ENCODE results near the gene RPS8.

DNA sequence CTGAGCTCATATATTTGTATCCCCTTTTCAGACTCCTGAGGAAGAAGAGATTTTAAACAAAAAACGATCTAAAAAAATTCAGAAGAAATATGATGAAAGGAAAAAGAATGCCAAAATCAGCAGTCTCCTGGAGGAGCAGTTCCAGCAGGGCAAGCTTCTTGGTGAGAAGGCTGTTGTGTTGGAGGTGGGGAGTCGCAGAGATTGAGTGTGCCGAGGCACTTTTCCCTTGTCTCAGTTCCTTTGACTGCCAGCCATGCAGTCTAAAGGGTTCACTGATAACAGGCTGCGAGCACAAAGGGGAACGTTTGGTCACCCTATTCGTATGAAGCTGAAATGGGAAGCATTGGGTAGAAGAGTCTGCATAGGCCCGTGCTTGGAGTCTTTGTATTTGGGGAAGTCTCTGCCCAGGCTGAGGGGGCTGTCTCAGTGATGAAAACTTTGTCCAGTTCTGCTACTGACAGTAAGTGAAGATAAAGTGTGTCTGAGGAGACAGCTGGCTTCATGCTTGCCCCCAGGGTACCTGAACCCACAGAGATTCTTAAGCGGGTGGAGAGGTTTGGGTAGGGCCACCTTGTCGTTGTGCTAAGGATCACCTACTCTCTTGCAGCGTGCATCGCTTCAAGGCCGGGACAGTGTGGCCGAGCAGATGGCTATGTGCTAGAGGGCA is 2.8 kb downstream of the RPS8 start:
- TF ChIP-seq, protein P1, sequence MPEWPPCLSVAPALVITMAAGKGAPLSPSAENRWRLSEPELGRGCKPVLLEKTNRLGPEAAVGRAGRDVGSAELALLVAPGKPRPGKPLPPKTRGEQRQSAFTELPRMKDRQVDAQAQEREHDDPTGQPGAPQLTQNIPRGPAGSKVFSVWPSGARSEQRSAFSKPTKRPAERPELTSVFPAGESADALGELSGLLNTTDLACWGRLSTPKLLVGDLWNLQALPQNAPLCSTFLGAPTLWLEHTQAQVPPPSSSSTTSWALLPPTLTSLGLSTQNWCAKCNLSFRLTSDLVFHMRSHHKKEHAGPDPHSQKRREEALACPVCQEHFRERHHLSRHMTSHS (tag by site-specific recombination; IDR thresholded peaks at IDR 0.05) = no peak
- TF ChIP-seq, protein P2, sequence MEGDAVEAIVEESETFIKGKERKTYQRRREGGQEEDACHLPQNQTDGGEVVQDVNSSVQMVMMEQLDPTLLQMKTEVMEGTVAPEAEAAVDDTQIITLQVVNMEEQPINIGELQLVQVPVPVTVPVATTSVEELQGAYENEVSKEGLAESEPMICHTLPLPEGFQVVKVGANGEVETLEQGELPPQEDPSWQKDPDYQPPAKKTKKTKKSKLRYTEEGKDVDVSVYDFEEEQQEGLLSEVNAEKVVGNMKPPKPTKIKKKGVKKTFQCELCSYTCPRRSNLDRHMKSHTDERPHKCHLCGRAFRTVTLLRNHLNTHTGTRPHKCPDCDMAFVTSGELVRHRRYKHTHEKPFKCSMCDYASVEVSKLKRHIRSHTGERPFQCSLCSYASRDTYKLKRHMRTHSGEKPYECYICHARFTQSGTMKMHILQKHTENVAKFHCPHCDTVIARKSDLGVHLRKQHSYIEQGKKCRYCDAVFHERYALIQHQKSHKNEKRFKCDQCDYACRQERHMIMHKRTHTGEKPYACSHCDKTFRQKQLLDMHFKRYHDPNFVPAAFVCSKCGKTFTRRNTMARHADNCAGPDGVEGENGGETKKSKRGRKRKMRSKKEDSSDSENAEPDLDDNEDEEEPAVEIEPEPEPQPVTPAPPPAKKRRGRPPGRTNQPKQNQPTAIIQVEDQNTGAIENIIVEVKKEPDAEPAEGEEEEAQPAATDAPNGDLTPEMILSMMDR (tag by site-specific recombination; IDR thresholded peaks at IDR 0.05) = no peak

Measured in HEK293 (cell line).